GOT3 (cell line): ENCODE measurements around the gene ZNF154.

Experiments used
- DNase-seq: peaks from one replicate; lab custom pipeline; 2025; ENCODE audit warnings: mixed read lengths; lab: John Stamatoyannopoulos, UW

Gene ZNF154

GRCh38 chr19:57675881-57676280, 33.1 kb downstream of the ZNF154 start:
- no peak for DNase-seq

- DNase-seq, result no peak
Observed at GRCh38 chr19:57672466-57672865, 36.5 kb downstream of the ZNF154 start.

GRCh38 chr19:57671124-57671895, 37.7 kb downstream of the ZNF154 start:
- no peak for DNase-seq

GRCh38 chr19:57668635-57669034, 40.4 kb downstream of the ZNF154 start, which contains the start of gene ZSCAN4:
Gene ZSCAN4 (plus strand): TSS chr19:57668935. CDS start chr19:57676146, 7,211 bp downstream.
- DNase-seq, result no peak

GRCh38 chr19:57667228-57667627, 41.8 kb downstream of the ZNF154 start:
- DNase-seq, result no peak

GRCh38 chr19:57665261-57665806, 43.7 kb downstream of the ZNF154 start:
- no peak for DNase-seq

- no peak for DNase-seq
Observed at GRCh38 chr19:57664269-57665127, 44.5 kb downstream of the ZNF154 start.

- DNase-seq, result no peak
Observed at GRCh38 chr19:57656346-57656745, 52.7 kb downstream of the ZNF154 start.

GRCh38 chr19:57655443-57655842, 53.6 kb downstream of the ZNF154 start:
- no peak for DNase-seq

- DNase-seq, result no peak
Observed at GRCh38 chr19:57653689-57654088, 55.3 kb downstream of the ZNF154 start.

GRCh38 chr19:57651654-57651996, 57.4 kb downstream of the ZNF154 start:
- DNase-seq, result no peak

- no peak for DNase-seq
Observed at GRCh38 chr19:57648331-57649003, 60.5 kb downstream of the ZNF154 start.
